H1 (cell line): Measurements from ENCODE around the gene APLN. TPM values are rescaled to one million over a fixed set of nuclear protein-coding genes. Genes with fewer than 3 reads are reported as not detected.

Experiments
- CTCF ChIA-PET: fragments of 300-600 bp; sonication (Branson Sonifier 250); formaldehyde crosslinking; loops from one replicate; lab custom pipeline; 2021; ENCODE audit not compliant: partially characterized antibody; lab: Charles Lee
- POLR2A ChIA-PET: fragments of 300-600 bp; sonication (Branson Sonifier 250); formaldehyde crosslinking; loops from one replicate; lab custom pipeline; 2021; ENCODE audit warnings: inconsistent platforms; ENCODE audit not compliant: partially characterized antibody; lab: Charles Lee
- DNase-seq, 2 experiments: peaks; one replicate each; pipeline versions ENCODE4 v3.0.0 to v3.0.0-alpha.2; 2010 to 2022; ENCODE audit warnings: low spot score in 2 of 2, low read depth in 1 of 2, mixed read lengths in 1 of 2
- FAIRE-seq: peaks from 2 replicates; lab custom pipeline; 2011; peaks lifted over from hg19 to GRCh38; lab: Jason Lieb, UNC
- H2AFZ ChIP-seq: 2 replicates; pipeline ENCODE4 v1.8.1; 2012; ENCODE audit warnings: low read length, inconsistent platforms
- H2AK5ac ChIP-seq: 2 replicates; pipeline ENCODE4 v1.6.1; 2013; ENCODE audit warnings: low read depth, low read length
- H2BK120ac ChIP-seq: replicated peaks from 2 replicates; pipeline ENCODE3; 2013; ENCODE audit warnings: low read depth, low read length, inconsistent platforms
- H2BK12ac ChIP-seq: 2 replicates; pipeline ENCODE4 v1.6.1; 2013; ENCODE audit warnings: low read depth, low read length
- H2BK15ac ChIP-seq: 2 replicates; pipeline ENCODE4 v1.6.1; 2013; ENCODE audit warnings: low read length
- H2BK20ac ChIP-seq: 2 replicates; pipeline ENCODE4 v1.6.1; 2013; ENCODE audit warnings: low read length
- H2BK5ac ChIP-seq: 2 replicates; pipeline ENCODE4 v1.6.1; 2013; ENCODE audit warnings: low read depth, low read length
- H3K14ac ChIP-seq: 2 replicates; pipeline ENCODE4 v1.6.1; 2013; ENCODE audit warnings: inconsistent platforms; ENCODE audit not compliant: insufficient read length
- H3K18ac ChIP-seq: 2 replicates; pipeline ENCODE4 v1.6.1; 2013; ENCODE audit warnings: low read length; ENCODE audit errors: extremely low read depth
- H3K23ac ChIP-seq: 2 replicates; pipeline ENCODE4 v1.6.1; 2013; ENCODE audit warnings: inconsistent platforms; ENCODE audit not compliant: insufficient read length
- H3K23me2 ChIP-seq: 2 replicates; pipeline ENCODE4 v1.6.1; 2013; ENCODE audit warnings: low read depth, low read length
- H3K27ac ChIP-seq: 2 replicates; pipeline ENCODE4 v1.6.1; 2011; ENCODE audit warnings: low read depth, low read length, inconsistent platforms
- H3K27me3 ChIP-seq, 4 experiments: replicated peaks in 1 of 4; 1 replicate in 1 of 4; 2 replicates in 3 of 4; pipeline versions ENCODE4 v1.6.1 to v1.8.1; 2011 to 2013; ENCODE audit warnings: low read length in 3 of 4, mild to moderate bottlenecking in 3 of 4, inconsistent platforms in 2 of 4, mixed read lengths in 2 of 4, moderate library complexity in 1 of 4; ENCODE audit not compliant: control insufficient read depth in 3 of 4, insufficient read depth in 3 of 4; ENCODE audit errors: extremely low read depth in 1 of 4
- H3K36me3 ChIP-seq, 4 experiments: 2 replicates each; pipeline versions ENCODE4 v1.6.1 to v1.8.1; 2011 to 2013; ENCODE audit warnings: mild to moderate bottlenecking in 4 of 4, low read length in 3 of 4, moderate library complexity in 2 of 4, control low read depth in 1 of 4, inconsistent platforms in 1 of 4; ENCODE audit not compliant: insufficient read depth in 4 of 4, control insufficient read depth in 2 of 4
- H3K4ac ChIP-seq: replicated peaks from 2 replicates; pipeline ENCODE3; 2013; ENCODE audit warnings: low read length, low read depth, mixed read lengths, inconsistent platforms; ENCODE audit not compliant: insufficient read length
- H3K4me1 ChIP-seq, 4 experiments: replicated peaks in 1 of 4; 1 replicate in 1 of 4; 2 replicates in 3 of 4; pipeline versions ENCODE4 v1.6.1 to v1.8.1; 2011 to 2013; ENCODE audit warnings: low read length in 3 of 4, inconsistent platforms in 2 of 4, mixed read lengths in 1 of 4; ENCODE audit not compliant: insufficient read depth in 4 of 4, control insufficient read depth in 3 of 4
- H3K4me2 ChIP-seq, 2 experiments: 2 replicates each; pipeline versions ENCODE4 v1.6.1 to v1.8.1; 2011 to 2013; ENCODE audit warnings: low read depth in 2 of 2, low read length in 2 of 2, control low read depth in 1 of 2, inconsistent platforms in 1 of 2, mild to moderate bottlenecking in 1 of 2; ENCODE audit not compliant: insufficient read depth in 1 of 2
- H3K4me3 ChIP-seq, 4 experiments: fragments of 200-600, 300-600 bp in 1 of 4; sonication (generic), shearing (Covaris generic), sonication (Bioruptor Twin) in 1 of 4; 2 replicates each; pipeline versions ENCODE4 v1.5.1 to v1.8.1; 2011 to 2016; ENCODE audit warnings: low read length in 4 of 4, low read depth in 3 of 4, control low read depth in 2 of 4, inconsistent platforms in 2 of 4, mild to moderate bottlenecking in 2 of 4, mixed read lengths in 1 of 4, moderate library complexity in 1 of 4; ENCODE audit not compliant: insufficient read depth in 2 of 4; ENCODE audit errors: extremely low read depth in 1 of 4
- H3K56ac ChIP-seq: replicated peaks from 2 replicates; pipeline ENCODE3; 2013; ENCODE audit warnings: low read depth, mild to moderate bottlenecking, mixed read lengths, low read length, inconsistent platforms; ENCODE audit not compliant: insufficient read length
- H3K79me1 ChIP-seq: 2 replicates; pipeline ENCODE4 v1.6.1; 2013; ENCODE audit warnings: low read depth, low read length, control low read depth
- H3K79me2 ChIP-seq, 2 experiments: 2 replicates each; pipeline versions ENCODE4 v1.6.1 to v1.8.1; 2012 to 2013; ENCODE audit warnings: low read length in 2 of 2, mild to moderate bottlenecking in 2 of 2, inconsistent platforms in 1 of 2; ENCODE audit not compliant: insufficient read depth in 2 of 2, control insufficient read depth in 1 of 2
- H3K9ac ChIP-seq, 4 experiments: replicated peaks in 1 of 4; 1 replicate in 1 of 4; 2 replicates in 3 of 4; pipeline versions ENCODE4 v1.6.1 to v1.8.1; 2011 to 2013; ENCODE audit warnings: low read depth in 3 of 4, low read length in 3 of 4, control low read depth in 2 of 4, mild to moderate bottlenecking in 2 of 4, moderate library complexity in 2 of 4, inconsistent platforms in 1 of 4; ENCODE audit errors: extremely low read depth in 1 of 4
- H3K9me3 ChIP-seq, 2 experiments: 2 replicates each; pipeline versions ENCODE4 v1.6.1 to v1.8.1; 2012 to 2013; ENCODE audit warnings: mild to moderate bottlenecking in 2 of 2, moderate library complexity in 2 of 2, control low read depth in 1 of 2, inconsistent platforms in 1 of 2, low read depth in 1 of 2, low read length in 1 of 2, mixed read lengths in 1 of 2; ENCODE audit not compliant: insufficient read depth in 2 of 2
- H4K20me1 ChIP-seq, 2 experiments: replicated peaks in 1 of 2; 2 replicates each; pipeline versions ENCODE3 to v1.8.1; 2011 to 2013; ENCODE audit warnings: inconsistent platforms in 2 of 2, low read length in 2 of 2, mild to moderate bottlenecking in 1 of 2; ENCODE audit not compliant: insufficient read depth in 2 of 2, control insufficient read depth in 1 of 2
- H4K5ac ChIP-seq: 2 replicates; pipeline ENCODE4 v1.6.1; 2013; ENCODE audit warnings: low read length, low read depth, mixed read lengths, inconsistent platforms; ENCODE audit not compliant: insufficient read length
- H4K8ac ChIP-seq: 2 replicates; pipeline ENCODE4 v1.8.0; 2013; ENCODE audit warnings: mild to moderate bottlenecking, moderate library complexity, low read length, inconsistent platforms; ENCODE audit not compliant: insufficient read depth; ENCODE audit errors: extremely low read depth
- H4K91ac ChIP-seq: replicated peaks from 2 replicates; pipeline ENCODE3; 2013; ENCODE audit warnings: low read length, mixed read lengths, inconsistent platforms; ENCODE audit not compliant: insufficient read length
- WGBS, 2 experiments: shearing (Covaris generic) in 1 of 2; methylation state at CpG; one replicate each; pipeline versions ENCODE4 v1.1.6 to v1.1.7; 2013 to 2015; ENCODE audit warnings: low lambda C conversion rate in 2 of 2, mixed read lengths in 2 of 2, inconsistent platforms in 1 of 2, low coverage in 1 of 2, missing lambda C conversion rate in 1 of 2; ENCODE audit not compliant: insufficient replicate concordance in 2 of 2, insufficient coverage in 1 of 2, insufficient read length in 1 of 2; ENCODE audit errors: extremely low coverage in 1 of 2, missing lambda C conversion rate in 1 of 2; 5-methylcytosine and 5-hydroxymethylcytosine counted together
- polyA plus RNA-seq, 7 experiments: library from polyadenylated mRNA; depleted of rRNA in 3 of 7; stranded (reverse) in 5 of 7; unstranded in 2 of 7; fragments of >200 nt in 5 of 7; fragments of 200-250 nt in 2 of 7; gene quantifications; 1 replicate in 5 of 7; 2 replicates in 1 of 7; 4 replicates in 1 of 7; pipeline versions ENCODE4 v1.2.1 to v1.2.3, GENCODE V29; 2011 to 2013; ENCODE audit warnings: missing spikeins in 2 of 7, mixed read lengths in 2 of 7
- total RNA-seq: library from RNA; stranded (reverse); fragmentation: NEBNext Ultra II Directional; extraction: Animal tissue kit (Norgen Biotek cat#: 25700); gene quantifications from 2 replicates; pipeline ENCODE4 v1.2.1, GENCODE V29; 2021

Gene APLN
- total and polyA plus RNA-seq, 2 of the 8 experiments (the other 6 are each of a cell fraction or from before 2014, with no cell fraction given), result 1.1 to 1.8 TPM

GRCh38 chrX:129638917-129639316 lies 15.8 kb downstream of the APLN start:
- Histone ChIP-seq H2AFZ (no peak overlapping the region), H3K23ac (no peak overlapping the region), H4K5ac (no peak overlapping the region), H4K20me1 (no peaks in the 10 kb centered on the region), H3K56ac (no peak overlapping the region), H3K9ac (no peak overlapping the region), H2BK12ac (no peak overlapping the region), H2BK5ac (no peak overlapping the region), H3K9me3 (no peaks in the 10 kb centered on the region), H2BK20ac (no peak overlapping the region), H3K27ac (no peak overlapping the region), H3K4me2 (no peak overlapping the region), H3K79me1 (no peaks in the 10 kb centered on the region), H3K4ac (no peak overlapping the region), H2BK120ac (no peak overlapping the region), H3K27me3 (no peaks in the 10 kb centered on the region; a peak in 2 of 7 replicates), H3K36me3 (no peaks in the 10 kb centered on the region), H3K23me2 (no peaks in the 10 kb centered on the region), H4K91ac (no peak overlapping the region), H3K18ac (no peak overlapping the region), H2AK5ac (no peak overlapping the region), H4K8ac (no peak overlapping the region), H2BK15ac (no peak overlapping the region), H3K4me1 (no peaks in the 10 kb centered on the region), H3K4me3 (no peak overlapping the region), H3K79me2 (no peaks in the 10 kb centered on the region), H3K14ac (no peak overlapping the region)
- no peak for FAIRE-seq
- ChIA-PET POLR2A (interaction anchor here (1.1 to 1.2 kb wide), 2 partner anchors 9 to 15 kb away, joined by 3 read pairs; partner anchors contain the start of gene APLN), CTCF (interaction anchor here (0.9 to 9.0 kb wide), 25 partner anchors 8 to 190 kb away, joined by 3 to 144 read pairs (median 7); partner anchors contain the start of gene APLN)
- no peak for DNase-seq
- WGBS, 2 experiments, result 46% methylated on average over 7 of the region's 8 CpGs; no CpG with 5 or more reads in 1 of the 2 experiments
